GM21529 (cell line): ENCODE data around the gene LRRC1.
A peak's percentile ranks its signal among the peaks of the same experiment; 100 is the strongest.

Experiments
- ATAC-seq: cut with Tn5 transposase; IDR thresholded peaks from one replicate; pipeline ENCODE4 v1.9.1; 2021; ENCODE audit not compliant: unreplicated experiment

LRRC1 gene

GRCh38 chr6:53956068-53956711 lies 161.4 kb downstream of the LRRC1 start:
- ATAC-seq = peak; percentile 96

- no peak for ATAC-seq
Measured at GRCh38 chr6:53956804-53957203, 162.0 kb downstream of the LRRC1 start.

GRCh38 chr6:53959717-53960116 lies 164.9 kb downstream of the LRRC1 start:
- no peak for ATAC-seq

DNA sequence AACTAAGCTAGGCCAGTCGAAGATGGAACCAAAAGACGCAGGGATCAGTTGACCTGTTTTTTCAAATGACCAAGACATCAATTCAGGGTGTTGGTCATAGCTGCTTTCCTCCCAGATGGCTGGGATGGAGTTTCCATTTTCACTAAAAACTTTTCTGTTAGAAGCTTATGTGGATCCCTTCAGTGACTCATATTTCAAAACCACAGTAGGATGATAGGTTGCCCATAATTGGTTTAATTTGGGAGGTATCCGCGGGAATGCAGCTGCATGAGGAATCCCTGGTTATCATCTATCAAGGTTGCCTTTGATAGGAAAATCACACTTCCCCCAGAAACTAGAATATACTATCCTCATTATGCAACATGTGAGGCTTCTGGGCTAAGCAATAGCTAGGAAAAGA lies 165.5 kb downstream of the LRRC1 start:
- ATAC-seq = no peak

DNA sequence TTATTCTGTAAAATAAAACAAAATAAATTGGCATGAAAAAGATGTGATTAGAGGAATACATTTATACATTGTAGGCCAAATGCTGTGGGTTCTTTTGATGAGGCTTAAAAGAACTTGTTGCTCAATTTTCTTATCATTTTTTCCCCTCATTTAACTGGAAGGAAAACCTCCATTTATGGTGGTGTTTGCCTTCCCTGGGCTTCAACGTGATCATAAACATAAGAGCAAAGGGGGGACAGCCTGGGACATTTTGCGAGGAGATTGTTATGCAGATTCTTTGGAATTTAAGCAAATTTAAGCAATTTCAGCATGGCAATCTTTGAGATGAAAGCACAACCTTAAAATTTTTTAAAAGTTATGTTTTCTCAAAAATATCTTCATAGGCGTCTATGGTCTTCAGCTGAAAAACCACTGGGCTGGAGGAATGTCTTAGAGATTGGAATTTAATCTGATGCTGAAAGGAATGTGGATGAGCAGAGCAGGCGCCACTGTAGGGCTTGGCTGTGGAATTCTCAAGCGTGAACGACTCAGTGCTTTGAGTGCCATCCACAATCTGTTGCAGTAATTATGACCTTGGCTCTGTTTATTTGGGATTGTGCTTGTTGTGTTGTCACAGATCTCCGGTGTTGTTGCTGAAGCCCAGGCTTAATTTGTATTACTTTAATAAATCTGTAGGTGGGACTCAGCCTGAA lies 167.0 kb downstream of the LRRC1 start:
- ATAC-seq = no peak

GRCh38 chr6:53962646-53963045 lies 167.8 kb downstream of the LRRC1 start:
- no peak for ATAC-seq

- no peak for ATAC-seq
Measured at GRCh38 chr6:53967415-53967814, 172.6 kb downstream of the LRRC1 start.
